OCI-M1 (cell line): Measurements from ENCODE around the gene FAIM.
"Not testable (repeated sequence)": the region's sequence is repeated elsewhere in the genome, so short reads cannot be mapped to it uniquely, and the experiment has no call there.

ENCODE experiments used
- DNase-seq: peaks from one replicate; lab custom pipeline; 2025; lab: John Stamatoyannopoulos, UW

Gene FAIM

GRCh38 chr3:138680974-138681373 lies 72.4 kb downstream of the FAIM start:
- DNase-seq, result not testable (repeated sequence)

- no peak for DNase-seq
These were observed 73.1 kb downstream of the FAIM start for GRCh38 chr3:138681463-138682220.

- DNase-seq, result no peak
These were observed 74.1 kb downstream of the FAIM start for GRCh38 chr3:138682648-138683047.
